ENCODE measurements around the gene OGFOD3. TPM values are rescaled to one million over a fixed set of nuclear protein-coding genes. Genes with fewer than 3 reads are reported as not detected.
A peak's percentile ranks its signal among the peaks of the same experiment; 100 is the strongest.
"Not testable (repeated sequence)": the region's sequence is repeated elsewhere in the genome, so short reads cannot be mapped to it uniquely, and the experiment has no call there.

The OGFOD3 gene
- total and polyA plus RNA-seq, 12 donors, result 17.9 to 131 (median 42.0) TPM

DNA sequence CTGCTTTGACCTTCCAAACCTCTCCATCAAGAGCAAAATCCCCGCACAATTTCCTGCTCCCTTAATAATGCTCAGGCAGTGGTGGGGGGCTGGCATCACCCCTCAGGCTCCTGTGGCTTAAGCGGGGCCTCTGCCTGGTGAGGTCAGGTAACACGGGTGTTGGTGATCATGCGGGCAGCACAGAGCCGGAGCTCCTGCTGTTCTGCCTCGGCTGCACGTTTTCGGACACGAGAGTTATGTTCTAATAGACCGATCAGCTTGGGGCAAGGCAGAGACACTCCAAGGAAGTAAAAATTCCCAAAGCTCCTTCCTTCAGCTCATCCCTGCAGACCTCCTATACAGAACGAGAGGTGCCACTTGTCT, 46.2 kb upstream of the OGFOD3 start:
- H3K27ac ChIP-seq, result peak overlapping the region in 3 of 5 donors; percentile 70 to 85 (median 71)
- H3K4me1 ChIP-seq (replicated peaks in 1 of 2), result peaks cover 14 to 27% of the 10 kb centered on the region in 2 donors
- H3K27me3 ChIP-seq, result no peaks in the 10 kb centered on the region
- DNase-seq, result no peak
- no peaks in the 10 kb centered on the region for H3K9me3 ChIP-seq (replicated peaks in 1 of 3)
- H3K36me3 ChIP-seq (replicated peaks in 1 of 2), result peaks cover 0 to 91% of the 10 kb centered on the region in 2 donors
- H3K4me3 ChIP-seq, result no peak overlapping the region
- intact Hi-C loops (cut with DNase I), result no loop called here
- no peak for TF ChIP-seq CTCF (IDR thresholded peaks at IDR 0.05)
- TF ChIP-seq POLR2A (IDR thresholded peaks at IDR 0.05), result no peak
- WGBS, 4 donors, result 69 to 86% (median 80%) methylated on average over 11 of the region's 11 CpGs

- no peak overlapping the region for H3K4me3 ChIP-seq
- 44 to 49% (median 46%) methylated on average over 7 of the region's 7 CpGs for WGBS, 4 donors
- H3K4me1 ChIP-seq (replicated peaks in 1 of 2), result peaks cover 18 to 32% of the 10 kb centered on the region in 2 donors
- peak overlapping the region in 3 of 5 donors; percentile 70 to 85 (median 71) for H3K27ac ChIP-seq
- TF ChIP-seq CTCF (IDR thresholded peaks at IDR 0.05) (no peak), POLR2A (IDR thresholded peaks at IDR 0.05) (no peak)
- no peaks in the 10 kb centered on the region for H3K9me3 ChIP-seq (replicated peaks in 1 of 3)
- peak in 4 of 7 donors; percentile 47 to 72 (median 54) for DNase-seq
- H3K27me3 ChIP-seq, result no peaks in the 10 kb centered on the region
- intact Hi-C loops (cut with DNase I), result no loop called here
- peaks cover 0 to 87% of the 10 kb centered on the region in 2 donors for H3K36me3 ChIP-seq (replicated peaks in 1 of 2)
Observed at GRCh38 chr17:82463925-82464566, 45.7 kb upstream of the OGFOD3 start.

DNA sequence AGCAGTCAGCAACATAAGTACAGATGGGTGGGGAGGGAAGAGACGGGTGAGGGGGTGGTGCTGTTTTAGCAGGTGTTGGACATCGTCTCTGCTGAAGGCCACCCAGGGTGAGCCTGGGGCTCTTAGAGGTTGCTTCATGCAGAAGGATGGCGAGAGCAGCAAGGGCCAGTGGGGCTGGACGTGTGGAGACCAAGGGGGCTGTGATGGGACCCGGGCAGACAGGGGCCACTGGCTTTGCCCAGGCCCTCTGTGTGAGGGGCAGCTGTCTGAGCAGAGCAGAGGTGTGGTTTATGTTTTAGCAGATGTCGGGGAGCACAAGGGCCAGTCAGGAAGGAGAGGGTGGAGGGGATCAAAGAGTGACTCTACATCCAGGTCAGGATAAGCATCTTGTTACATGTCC, 45.0 kb upstream of the OGFOD3 start:
- intact Hi-C loops (cut with DNase I), result no loop called here
- Histone ChIP-seq H3K4me3 (no peak overlapping the region), H3K27ac (peak overlapping the region in 3 of 5 donors; percentile 70 to 85 (median 71)), H3K4me1 (replicated peaks in 1 of 2) (peaks cover 16 to 25% of the 10 kb centered on the region in 2 donors), H3K9me3 (replicated peaks in 1 of 3) (no peaks in the 10 kb centered on the region), H3K36me3 (replicated peaks in 1 of 2) (peaks cover 0 to 81% of the 10 kb centered on the region in 2 donors), H3K27me3 (no peaks in the 10 kb centered on the region)
- no peak for DNase-seq
- 84 to 98% (median 86%) methylated on average over 5 to 6 of the region's 6 CpGs for WGBS, 4 donors
- TF ChIP-seq CTCF (IDR thresholded peaks at IDR 0.05) (no peak), POLR2A (IDR thresholded peaks at IDR 0.05) (no peak)

- H3K4me3 ChIP-seq, result no peak overlapping the region
- 73 to 88% (median 79%) methylated on average over 8 to 10 of the region's 10 CpGs for WGBS, 4 donors
- no peak for DNase-seq
- peaks cover 21 to 33% of the 10 kb centered on the region in 2 donors for H3K4me1 ChIP-seq (replicated peaks in 1 of 2)
- peak overlapping the region in 1 of 5 donors; percentile 8 for H3K27ac ChIP-seq
- TF ChIP-seq CTCF (IDR thresholded peaks at IDR 0.05) (no peak), POLR2A (IDR thresholded peaks at IDR 0.05) (no peak)
- intact Hi-C loops (cut with DNase I), result no loop called here
- H3K9me3 ChIP-seq (replicated peaks in 1 of 3), result no peaks in the 10 kb centered on the region
- H3K27me3 ChIP-seq, result no peaks in the 10 kb centered on the region
- peaks cover 0 to 68% of the 10 kb centered on the region in 2 donors for H3K36me3 ChIP-seq (replicated peaks in 1 of 2)
Observed at GRCh38 chr17:82461827-82462524, 43.6 kb upstream of the OGFOD3 start.

DNA sequence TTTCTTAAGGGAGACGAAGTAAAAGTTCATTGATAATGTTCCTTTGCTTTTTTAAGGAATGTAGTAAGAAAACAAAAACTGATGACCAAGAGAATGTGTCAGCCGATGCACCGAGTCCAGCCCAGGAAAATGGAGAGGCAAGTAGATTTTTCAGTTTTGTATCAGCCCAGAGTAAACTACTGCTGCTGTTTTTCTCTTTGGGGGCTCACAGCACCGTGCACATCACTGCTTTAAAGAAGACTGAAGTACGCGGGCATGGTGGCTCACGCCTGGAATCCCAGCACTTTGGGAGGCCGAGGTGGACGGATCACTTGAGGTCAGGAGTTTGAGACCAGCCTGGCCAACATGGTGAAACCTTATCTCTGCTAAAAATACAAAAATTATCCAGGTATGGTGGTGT, 41.5 kb upstream of the OGFOD3 start:
- WGBS, 4 donors, result 93 to 99% (median 95%) methylated on average over 5 to 9 of the region's 9 CpGs
- intact Hi-C loops (cut with DNase I); H3K4me3 ChIP-seq; H3K27ac ChIP-seq; H3K9me3 ChIP-seq (replicated peaks in 1 of 3); DNase-seq; H3K27me3 ChIP-seq: not testable (repeated sequence)
- Histone ChIP-seq H3K4me1 (replicated peaks in 1 of 2) (peaks cover 21 to 45% of the 10 kb centered on the region in 2 donors), H3K36me3 (replicated peaks in 1 of 2) (peaks cover 0 to 50% of the 10 kb centered on the region in 2 donors)
